HG03159 (cell line): ENCODE measurements around the gene NIT1.

Experiments
- ATAC-seq: cut with Tn5 transposase; IDR thresholded peaks from one replicate; pipeline ENCODE4 v1.9.1; 2021; ENCODE audit warnings: mild to moderate bottlenecking, moderate library complexity; ENCODE audit not compliant: unreplicated experiment

Gene NIT1

DNA sequence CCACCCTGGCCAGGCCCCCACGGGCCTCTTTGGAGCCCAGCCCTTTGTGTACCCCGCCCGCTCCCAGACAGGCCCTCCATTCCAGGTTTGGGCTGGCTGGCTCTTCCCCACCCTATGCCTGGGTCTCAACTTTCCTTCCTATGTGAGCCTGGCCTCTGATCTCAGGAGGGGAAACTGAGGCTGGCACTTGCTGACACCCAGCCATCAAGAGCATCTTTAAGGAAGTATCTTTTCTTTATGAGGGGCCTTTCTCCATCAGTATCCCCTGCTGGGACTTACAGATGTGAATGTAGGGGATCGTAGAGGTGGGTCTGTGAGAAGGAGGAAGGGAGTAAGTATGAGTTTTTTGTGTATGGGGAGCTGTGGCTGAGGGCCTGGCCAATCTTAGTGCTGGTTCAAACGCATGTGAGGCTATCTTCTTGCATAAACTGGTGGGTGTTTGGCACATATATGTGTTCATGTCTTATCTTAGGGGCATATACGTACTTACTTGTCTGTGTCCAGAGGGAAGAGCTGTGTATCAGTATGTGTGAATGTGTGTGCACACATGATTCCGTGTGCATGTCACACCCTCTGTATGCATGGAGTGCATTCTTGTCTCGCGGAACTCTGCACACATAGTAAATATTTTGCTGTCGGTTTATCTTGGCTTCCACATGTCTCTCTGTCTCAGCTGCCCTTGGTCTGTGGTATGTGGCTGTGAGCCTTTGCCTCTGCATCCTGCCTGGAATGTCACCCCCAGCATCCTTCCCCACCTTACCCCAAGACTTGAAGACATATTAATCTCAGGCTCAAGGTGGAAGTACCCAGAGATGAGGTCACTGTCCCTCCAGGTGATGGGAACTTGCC lies 33.9 kb upstream of the NIT1 start:
- ATAC-seq: no peak

DNA sequence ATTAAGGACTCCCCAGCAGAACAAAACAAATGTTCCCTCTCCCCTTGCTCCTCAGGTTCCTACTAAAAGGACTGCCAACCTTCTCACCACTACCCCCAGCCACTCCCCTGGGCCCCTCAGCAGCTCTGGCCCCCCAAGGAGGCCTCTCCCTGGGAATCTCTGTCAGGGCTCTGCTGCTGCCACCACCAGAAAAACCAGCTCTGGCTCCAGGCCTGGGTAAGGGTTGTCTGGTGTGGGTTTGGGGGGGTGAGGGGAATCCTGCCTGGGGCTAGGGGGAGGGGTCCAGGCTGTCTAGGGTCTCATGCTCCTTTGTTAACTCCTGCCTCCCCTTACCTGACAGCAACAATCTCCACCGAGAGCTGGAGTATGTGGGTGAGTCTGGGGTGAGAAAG lies 33.3 kb upstream of the NIT1 start:
- no peak for ATAC-seq

DNA sequence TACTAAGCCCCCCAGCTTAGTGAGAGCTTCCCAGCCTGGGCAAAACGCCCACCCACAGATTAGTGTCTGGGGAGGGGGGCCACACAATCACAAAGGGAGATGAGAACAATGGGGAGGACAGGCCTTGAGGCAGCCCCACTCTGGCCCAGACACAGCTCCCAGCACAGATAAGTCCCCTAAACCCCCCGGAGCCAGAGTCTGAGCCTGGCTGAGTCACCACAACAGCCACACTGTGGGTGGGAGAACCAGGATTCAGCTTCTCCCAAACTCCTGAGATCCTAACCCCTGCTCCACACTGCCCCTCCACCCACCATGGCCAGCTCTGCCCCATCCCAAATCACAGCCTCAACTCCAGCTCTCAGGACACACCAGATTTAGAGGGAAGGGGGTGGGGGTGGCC lies 32.7 kb upstream of the NIT1 start:
- no peak for ATAC-seq

DNA sequence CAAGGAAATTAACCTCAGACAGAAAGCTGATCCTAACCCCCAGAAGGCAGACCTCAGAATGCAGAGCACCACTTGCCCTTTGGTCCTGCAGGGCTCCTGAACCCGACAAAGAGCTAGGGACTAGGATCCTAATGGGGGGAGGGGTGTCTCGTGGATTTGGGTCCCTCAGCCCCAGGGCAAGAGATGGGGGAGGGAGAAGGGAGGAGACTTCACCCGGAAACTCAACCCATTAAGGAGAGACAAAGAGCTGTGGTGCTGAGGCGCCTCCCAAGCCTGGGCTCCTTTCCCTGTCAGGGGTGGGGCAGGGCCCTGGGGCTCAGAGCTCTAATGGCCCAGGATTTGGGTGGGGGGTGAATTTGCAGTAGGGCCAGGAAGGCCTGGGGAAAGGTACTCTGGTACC lies 31.4 kb upstream of the NIT1 start:
- ATAC-seq: no peak

DNA sequence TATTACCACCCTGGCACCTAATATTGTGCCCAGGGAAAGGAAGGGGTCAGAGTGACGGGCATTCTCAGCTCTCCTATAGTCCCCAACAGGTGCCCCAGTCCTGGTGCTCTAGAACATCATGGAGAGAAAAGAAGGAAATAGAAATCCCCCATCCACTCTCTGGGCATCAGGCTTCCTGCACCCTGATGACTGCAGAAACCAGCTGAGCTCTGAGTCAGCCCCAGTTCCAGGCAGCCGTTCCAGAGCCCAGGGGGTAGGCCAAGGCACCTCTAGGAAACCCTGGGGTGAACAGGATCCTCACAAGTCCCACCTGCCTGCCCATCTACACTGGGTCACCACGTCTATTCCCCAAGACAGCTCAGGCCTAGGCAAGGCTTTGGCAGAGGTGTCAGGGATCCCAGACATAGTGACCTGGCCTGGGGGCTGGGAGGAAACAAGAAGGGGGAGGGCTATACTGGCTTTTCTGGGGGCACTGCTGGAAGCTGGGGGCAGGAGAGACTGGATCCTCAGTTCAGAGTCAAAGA lies 29.3 kb upstream of the NIT1 start:
- no peak for ATAC-seq

DNA sequence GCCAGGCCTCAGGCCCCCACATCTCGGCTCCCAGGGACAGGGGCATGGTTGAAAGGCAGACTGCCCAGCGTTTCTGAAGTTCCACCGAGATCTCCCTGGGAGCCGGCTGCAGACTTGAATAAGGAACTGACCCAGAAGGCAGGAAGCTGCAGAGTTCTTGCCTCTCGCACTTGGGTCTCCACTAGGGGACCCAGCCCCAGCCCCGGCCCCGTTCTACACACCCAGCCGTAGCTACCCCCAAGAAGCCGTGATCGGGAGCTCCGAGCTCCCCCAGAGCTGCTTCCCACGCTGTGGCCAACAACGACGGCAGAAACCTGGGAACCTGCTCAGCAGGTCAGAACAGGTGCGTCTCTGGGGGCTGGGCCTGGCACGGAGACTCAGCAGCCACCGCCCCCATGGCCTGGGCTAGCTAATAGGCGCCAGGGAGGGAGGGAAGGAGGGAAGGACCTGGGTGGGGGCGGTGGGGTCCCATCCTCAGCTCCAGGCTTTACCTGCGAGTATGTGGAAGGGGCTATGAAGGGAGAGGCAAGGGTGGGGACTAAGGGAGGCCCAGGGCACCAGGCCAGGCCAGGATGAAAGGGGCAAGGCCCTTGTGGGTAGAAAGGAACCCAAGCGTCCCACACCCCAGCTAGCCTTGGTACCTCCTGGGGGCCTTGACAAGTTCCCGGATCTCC lies 28.5 kb upstream of the NIT1 start, which contains the start of gene NECTIN4:
Gene NECTIN4, minus strand, starts transcription at position 308 of the 674 bp plus-strand sequence. Its CDS starts 262 bp downstream, at position 46.
- no peak for ATAC-seq

DNA sequence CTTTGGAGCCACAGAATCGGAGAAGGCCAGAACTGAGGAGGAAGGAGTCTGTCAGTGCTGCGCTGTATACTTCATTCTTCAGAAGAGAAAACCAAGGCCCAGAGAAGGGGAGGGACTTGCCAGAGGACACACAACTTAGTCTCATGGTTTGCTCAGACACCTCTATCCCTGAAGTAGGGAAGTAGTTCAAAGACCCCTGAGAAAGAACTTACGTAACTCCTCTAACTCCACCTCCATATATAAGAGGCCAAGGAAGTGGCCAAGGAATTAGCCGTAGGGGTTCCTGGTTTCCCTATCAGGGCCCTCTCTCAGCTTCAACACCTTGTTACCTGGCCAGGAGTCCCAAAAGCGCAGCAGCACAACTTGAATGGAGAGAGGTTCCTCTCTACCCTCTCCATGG lies 28.0 kb upstream of the NIT1 start:
- no peak for ATAC-seq

DNA sequence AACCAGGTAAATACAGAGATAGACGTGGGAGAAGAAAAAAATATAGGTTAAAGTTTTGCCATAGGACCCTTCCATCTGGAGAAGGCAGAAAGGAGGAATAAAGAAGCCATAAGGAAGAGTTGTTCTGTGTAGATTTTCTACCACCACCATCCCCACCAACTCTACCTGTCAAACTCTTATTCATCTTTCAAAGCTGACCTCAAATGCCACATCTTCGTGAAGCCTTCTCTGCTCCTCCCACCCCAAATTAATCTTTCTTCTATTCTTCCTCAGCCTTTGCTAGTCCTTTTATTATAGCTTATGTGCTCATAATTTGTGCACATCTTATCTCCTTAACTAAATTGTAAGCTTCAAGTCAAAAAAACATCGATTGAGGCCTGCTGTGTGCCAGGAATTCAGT lies 27.3 kb upstream of the NIT1 start:
- ATAC-seq: no peak

DNA sequence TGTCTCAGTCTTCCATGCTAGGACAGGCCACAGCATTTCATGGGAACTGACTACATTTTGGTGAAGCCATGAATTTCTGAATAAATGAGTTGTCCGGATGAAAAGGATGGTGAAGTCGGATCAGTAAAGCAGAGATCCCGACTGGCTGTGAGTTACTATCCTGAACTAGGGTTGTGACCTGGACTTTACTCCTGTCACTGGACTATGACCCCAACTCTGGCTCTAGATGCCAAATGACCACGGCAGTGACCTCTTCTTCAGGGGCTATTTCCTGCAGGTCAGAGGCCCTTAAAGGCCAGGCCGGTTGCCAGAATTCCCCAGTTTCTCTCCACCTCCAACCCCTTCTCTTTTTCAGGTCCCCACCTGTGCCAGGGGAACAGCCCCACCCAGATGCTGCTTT lies 26.8 kb upstream of the NIT1 start:
- ATAC-seq: no peak

DNA sequence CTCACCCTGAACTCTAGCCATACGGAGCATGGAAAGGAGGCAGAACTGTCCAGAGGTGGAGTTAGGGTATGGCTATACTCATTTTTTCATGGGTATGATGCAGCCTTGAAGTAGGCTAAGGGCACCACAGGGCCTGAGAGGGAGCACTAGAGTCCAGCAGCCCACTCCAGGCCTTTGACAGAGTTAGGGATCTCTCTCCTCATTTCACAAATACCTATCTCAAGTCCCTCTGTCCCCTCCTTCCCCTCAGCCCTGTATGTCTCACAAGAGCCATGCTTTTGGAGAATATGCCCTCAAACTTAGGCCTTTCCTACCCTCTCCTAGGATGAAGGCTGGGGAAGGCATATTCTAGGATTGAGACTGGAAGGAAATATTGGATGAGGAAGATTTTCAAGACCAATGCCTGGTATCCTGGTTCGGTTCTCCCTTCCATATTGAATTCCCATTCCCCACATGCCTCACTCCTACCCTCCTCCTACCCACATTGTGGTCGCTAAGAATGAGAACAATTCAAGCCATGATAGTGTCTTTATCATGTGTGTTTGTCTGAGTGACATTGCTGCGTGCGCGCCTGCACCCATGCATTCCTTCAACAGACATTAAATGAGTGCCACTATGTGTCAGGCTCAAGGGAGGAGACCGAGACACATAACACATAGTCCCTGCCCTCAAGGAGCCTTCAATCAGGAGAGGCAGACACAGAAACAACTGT lies 26.0 kb upstream of the NIT1 start:
- ATAC-seq: no peak

DNA sequence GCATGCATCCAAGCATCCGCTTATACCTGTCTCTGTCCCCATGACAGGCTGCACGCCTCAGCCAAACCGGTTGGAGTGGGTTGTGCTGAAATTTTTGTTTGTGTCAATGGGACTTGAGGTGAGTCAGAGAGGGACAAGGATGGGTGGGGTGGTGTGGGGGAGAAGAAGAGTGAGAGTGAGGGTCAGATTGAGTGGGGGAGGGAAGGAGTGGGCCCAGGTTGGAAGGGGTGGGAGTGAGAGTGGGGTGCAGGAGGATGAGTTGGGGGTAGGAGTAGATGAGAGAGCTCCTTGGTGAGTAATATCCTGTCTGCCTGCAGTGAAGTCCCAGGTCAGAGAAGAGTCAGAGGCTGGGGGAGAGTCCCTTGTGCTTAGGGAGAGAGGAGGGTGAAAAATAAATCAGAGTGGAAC lies 25.3 kb upstream of the NIT1 start:
- no peak for ATAC-seq

DNA sequence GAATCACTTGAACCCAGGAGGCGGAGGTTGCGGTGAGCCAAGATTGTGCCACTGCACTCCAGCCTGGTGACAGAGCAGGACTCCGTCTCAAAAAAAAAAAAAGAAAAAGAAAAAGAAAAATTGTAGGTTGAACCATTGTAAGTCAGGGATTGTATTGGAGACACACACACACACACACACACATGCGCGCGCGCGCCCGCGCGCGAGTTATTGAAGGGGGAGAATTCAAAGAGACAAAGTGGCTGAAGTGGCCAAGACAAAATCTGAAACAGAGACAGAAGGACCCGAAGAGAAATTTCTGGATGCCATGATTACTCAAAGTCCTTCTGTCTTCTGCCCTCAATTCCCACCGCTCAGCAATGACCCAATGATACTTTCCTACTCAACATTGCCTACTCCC lies 23.4 kb upstream of the NIT1 start:
- no peak for ATAC-seq

DNA sequence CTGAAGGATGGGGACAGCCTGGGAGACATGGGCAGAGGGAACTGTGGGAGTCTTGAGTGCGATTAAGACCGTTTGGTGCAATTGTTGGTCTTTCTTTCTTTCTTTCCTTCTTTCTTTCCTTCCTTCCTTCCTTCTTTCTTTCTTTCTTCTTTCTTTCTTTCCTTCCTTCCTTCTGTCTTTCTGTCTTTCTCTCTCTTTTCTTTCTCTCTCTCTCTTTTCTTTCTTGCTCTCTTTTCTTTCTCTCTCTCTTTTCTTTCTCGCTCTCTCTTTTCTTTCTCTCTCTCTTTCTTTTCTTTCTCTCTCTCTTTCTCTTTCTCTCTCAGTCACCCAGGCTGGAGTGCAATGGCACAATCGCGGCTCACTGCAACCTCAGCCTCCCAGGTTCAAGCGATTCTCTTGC lies 22.7 kb upstream of the NIT1 start:
- ATAC-seq: no peak

DNA sequence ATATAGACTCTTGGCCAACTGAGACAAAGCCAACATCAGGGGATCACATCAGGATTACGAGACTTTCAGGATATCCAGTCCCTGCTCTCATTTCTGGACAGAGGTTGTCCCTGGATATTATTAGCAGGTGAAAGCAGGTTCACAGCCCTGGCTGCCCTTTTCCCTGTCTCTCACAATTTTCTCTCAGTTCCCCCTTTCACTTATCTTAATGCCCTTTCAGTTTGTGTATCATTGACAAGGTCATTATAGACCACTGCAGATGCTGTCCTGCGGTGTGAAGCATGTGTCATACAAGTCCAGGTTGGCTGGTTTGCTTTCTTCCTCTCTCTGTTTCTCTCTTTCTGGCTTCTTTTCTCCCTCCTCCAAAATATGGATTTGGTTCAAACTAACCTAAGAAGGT lies 21.9 kb upstream of the NIT1 start:
- ATAC-seq: peak; percentile 46

DNA sequence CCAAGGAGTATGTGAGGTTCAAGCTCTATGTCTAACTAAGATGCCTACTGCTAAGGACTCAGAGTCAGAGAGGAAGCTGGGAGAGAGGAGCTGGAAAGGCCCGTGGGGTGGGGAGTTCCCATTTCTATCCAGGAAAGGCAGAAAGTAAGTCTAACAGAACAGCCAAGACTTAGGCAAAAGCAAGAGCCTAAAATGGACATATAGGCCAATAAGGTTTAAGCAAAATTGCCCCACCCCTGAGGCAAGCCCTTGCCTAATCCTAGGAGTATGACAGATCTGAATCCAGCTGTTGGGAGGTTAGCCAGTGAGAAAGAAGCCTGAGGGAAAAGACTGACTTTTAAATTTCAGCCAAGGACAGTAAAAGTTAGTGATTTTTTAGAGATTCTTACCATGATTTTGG lies 21.4 kb upstream of the NIT1 start:
- no peak for ATAC-seq

DNA sequence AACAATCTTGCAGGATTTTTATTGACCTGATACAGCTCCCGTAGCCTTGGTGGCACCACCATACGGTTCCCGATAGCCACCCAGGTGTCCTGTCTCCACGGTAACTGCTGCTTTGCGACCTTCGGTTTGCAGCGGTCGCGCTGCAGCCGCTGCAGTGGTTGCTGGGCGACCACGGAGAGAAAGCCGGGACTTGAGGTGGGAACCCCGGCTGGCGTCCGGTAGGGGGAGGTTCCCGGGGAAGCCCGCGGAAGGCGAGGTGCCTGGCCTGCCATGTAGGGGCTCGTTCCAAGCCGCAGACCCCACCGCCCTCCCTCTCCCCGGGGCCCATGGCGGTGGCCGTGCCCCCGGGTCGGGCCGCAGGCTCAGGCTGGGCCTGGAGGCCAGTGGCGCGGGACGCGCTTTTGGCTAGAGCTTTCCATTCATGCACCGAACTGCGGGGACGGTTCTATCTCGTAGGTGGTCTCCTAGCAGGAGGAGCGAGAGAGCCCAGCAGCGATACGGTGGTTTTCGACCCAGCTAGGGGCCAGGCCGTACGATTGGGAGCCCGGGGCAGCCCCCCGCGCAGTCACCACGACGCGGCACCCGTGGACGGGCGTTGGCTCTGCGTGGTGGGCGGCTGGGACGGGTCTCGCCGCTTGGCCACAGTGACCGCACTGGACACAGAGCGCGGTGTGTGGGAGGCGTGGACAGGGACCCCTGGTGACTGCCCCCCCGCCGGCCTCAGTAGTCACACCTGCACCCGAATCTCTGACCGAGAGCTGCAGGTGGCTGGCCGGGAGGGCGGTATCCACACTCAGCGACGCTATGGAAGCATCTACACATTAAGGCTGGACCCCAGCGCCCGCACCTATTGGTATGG lies 19.5 kb upstream of the NIT1 start, which contains the start of gene KLHDC9:
Gene KLHDC9, plus strand, starts transcription at position 152 of the 859 bp plus-strand sequence. Its CDS starts 175 bp downstream, at position 327.
- peak; percentile 64 for ATAC-seq

DNA sequence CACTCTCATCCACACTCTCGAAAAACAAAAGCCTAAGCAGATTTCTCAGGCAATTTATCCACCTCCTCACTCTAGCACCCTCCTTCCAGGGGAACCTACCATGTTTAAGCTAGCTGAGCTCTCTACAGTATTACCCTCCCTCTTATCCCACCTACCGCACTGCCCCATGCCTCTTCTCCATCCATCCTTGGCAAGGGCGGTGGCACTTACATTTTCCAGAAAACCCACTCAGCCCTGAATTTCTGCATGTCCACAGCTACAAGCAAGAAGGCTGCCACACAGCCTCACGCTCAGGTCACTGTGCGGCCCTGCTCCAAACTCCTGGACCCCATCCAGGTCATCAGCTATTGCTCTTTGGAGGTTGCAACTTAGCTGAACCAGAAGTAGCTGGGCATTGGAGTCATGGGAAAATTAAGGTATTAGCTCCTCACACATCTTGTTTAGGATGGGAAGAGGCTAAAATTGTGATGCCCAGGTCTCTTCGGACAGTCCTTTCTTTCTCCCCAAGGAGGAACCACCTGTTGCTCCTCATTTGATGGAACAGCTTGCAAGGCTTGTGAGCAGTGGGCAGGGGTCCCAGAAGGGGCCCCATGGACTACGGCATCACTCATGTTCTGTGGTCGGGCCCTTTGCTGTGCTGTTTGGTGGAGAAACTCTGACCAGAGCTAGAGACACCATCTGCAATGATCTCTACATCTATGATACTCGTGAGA lies 18.7 kb upstream of the NIT1 start:
- ATAC-seq: no peak

DNA sequence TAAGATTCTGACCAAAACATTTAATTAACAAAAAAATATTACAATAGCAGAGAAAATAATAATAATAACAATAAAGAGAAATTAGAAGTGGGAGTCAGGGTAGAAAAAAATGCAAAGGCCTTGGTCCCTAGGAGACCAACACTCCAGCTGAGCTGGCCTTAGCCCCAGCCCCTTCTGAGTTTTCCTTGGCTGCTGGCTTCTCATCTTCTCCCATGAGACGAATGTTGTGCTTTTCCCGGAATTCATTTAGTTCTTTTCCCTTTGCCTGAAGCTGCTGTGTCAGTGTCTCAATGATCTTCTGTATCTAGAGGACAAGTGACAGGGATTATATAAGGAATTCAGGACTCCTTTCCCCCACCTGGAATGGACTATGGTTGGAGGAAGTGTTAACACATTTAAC lies 17.3 kb upstream of the NIT1 start:
- ATAC-seq: no peak

DNA sequence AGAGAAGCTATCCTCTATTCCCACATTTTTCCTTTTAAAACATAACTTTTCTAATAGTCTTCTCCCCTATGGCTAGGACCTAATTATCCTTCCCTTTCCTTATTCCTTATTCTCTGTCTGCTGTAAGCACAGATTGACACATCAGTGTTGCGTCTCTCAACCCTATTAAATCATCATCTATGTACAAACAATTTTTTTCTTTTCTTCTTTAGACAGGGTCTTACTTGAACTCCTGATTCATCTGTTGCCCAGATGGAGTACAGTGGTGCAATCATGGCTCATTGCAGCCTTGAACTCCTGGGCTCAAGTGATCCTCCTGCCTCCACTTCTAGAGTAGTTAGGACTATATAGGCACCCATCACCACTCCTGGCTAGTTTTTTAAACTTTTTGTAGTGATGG lies 11.5 kb upstream of the NIT1 start:
- ATAC-seq: no peak

DNA sequence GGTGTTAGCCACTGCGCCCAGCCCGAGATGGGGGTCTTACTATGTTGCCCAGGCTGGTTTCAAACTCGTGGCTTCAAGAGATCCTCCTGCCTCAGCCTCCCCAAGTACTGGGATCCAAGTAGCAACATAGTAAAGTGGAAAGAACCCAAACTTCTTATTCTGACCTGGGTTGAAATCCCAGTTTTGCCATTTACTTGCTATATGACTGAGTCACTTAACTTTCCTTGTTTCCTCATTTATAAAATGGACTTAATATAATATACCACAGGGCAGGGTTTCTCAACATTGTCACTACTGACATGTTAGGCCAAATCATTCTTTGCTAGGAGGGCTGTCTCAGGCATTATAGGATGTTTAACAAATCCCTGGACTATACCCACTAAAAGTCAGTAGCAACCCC lies 6.8 kb upstream of the NIT1 start:
- no peak for ATAC-seq
